ENCODE results near the gene FAHD2A. TPM values are rescaled to one million over a fixed set of nuclear protein-coding genes. Genes with fewer than 3 reads are reported as not detected.
A peak's percentile ranks its signal among the peaks of the same experiment; 100 is the strongest.

FAHD2A gene
- total and polyA plus RNA-seq, 2 of the 8 experiments (the other 6 are each of a cell fraction or from before 2014, with no cell fraction given), result 24.2 to 26.7 TPM

DNA sequence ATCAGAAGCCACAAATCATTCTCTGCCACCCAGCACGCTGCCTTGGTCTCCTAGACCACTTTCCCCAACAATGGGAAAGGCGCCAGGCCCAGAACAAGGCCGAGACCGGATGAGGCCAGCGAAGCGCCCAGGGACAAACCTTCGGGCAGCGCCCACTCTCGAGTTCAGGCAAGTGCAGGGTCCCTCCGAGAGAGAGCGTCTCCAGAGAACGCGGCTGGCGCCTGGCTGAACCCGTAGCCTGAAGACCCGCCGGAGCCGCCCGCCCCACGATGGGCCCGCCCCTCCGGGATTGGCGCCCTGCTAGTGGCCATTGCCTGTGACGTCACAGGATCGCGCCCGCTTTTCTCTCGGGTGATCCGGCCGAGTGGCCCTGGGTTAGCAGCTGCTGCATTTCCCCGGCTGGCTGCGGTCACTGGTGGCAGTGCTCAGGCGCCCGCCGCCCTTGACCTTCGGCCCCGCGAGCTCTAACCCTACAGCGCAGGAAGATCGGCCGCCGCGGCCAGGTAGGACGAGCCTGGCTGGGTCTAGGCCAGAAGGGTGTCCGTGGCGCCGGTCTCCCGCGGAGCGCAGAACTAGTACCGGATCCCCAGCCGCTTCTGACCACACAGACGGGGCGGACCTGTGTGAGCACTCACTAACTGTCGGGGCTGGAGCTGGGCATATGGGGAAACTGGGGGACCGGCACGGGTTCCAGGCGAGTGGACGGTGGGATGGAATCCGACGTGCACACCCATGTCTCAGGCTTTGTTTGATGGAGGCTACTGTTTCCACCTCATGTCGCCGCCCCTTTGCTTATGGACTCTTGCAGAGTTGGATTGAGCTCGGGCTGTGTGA lies at the start of gene FAHD2A (continued):
- peak; percentile 64 for TF ChIP-seq ASH2L (IDR thresholded peaks at IDR 0.05; ENCODE audit: low read length)
- no peak for TF ChIP-seq SP4 (IDR thresholded peaks at IDR 0.05; ENCODE audit: low read length)
- peak; percentile 80 for TF ChIP-seq KDM5A (IDR thresholded peaks at IDR 0.05; ENCODE audit: low read length)
- no peak for TF ChIP-seq EP300 (IDR thresholded peaks at IDR 0.05; ENCODE audit: borderline replicate concordance in 1 of 2, low read depth in 2 of 2, low read length in 2 of 2)
- TF ChIP-seq HDAC2 (IDR thresholded peaks at IDR 0.05; ENCODE audit: borderline replicate concordance in 1 of 2, low read depth in 2 of 2, low read length in 2 of 2), result peak in 1 of 2 experiments; percentile 51; a peak in 1 of 4 replicates
- TF ChIP-seq CREB1 (IDR thresholded peaks at IDR 0.05), result peak; percentile 95
- 0 out of 2 replicates have a peak, but pooled peaks have one; percentile 27 for TF ChIP-seq RBBP5 (IDR thresholded peaks at IDR 0.05; ENCODE audit: borderline replicate concordance, low read depth, low read length)
- TF ChIP-seq, protein P1, sequence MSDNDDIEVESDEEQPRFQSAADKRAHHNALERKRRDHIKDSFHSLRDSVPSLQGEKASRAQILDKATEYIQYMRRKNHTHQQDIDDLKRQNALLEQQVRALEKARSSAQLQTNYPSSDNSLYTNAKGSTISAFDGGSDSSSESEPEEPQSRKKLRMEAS (IDR thresholded peaks at IDR 0.05), result no peak
- TF ChIP-seq PHF8 (conservative IDR thresholded peaks at IDR 0.05; ENCODE audit: low read depth, low read length), result peak; percentile 92
- TF ChIP-seq POLR2A (IDR thresholded peaks at IDR 0.05; ENCODE audit: control extremely low read depth in 1 of 2, low read depth in 2 of 2, low read length in 2 of 2), result peak; percentile 12 to 83
- no peak for TF ChIP-seq TEAD4 (IDR thresholded peaks at IDR 0.05; ENCODE audit: low read depth, low read length)
- TF ChIP-seq, protein P2, sequence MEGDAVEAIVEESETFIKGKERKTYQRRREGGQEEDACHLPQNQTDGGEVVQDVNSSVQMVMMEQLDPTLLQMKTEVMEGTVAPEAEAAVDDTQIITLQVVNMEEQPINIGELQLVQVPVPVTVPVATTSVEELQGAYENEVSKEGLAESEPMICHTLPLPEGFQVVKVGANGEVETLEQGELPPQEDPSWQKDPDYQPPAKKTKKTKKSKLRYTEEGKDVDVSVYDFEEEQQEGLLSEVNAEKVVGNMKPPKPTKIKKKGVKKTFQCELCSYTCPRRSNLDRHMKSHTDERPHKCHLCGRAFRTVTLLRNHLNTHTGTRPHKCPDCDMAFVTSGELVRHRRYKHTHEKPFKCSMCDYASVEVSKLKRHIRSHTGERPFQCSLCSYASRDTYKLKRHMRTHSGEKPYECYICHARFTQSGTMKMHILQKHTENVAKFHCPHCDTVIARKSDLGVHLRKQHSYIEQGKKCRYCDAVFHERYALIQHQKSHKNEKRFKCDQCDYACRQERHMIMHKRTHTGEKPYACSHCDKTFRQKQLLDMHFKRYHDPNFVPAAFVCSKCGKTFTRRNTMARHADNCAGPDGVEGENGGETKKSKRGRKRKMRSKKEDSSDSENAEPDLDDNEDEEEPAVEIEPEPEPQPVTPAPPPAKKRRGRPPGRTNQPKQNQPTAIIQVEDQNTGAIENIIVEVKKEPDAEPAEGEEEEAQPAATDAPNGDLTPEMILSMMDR (IDR thresholded peaks at IDR 0.05; ENCODE audit: control extremely low read depth in 1 of 3, insufficient read depth in 1 of 3, low read depth in 1 of 3, low read length in 3 of 3), result no peak
- TF ChIP-seq SUZ12 (IDR thresholded peaks at IDR 0.05; ENCODE audit: low read length), result no peak
- no peak for TF ChIP-seq GABPA (IDR thresholded peaks at IDR 0.05; ENCODE audit: borderline replicate concordance, insufficient read depth, low read length)
- TF ChIP-seq CTBP2 (IDR thresholded peaks at IDR 0.05; ENCODE audit: borderline replicate concordance, insufficient read depth, insufficient read length, low read length), result no peak
- TF ChIP-seq NRF1 (IDR thresholded peaks at IDR 0.05; ENCODE audit: low read depth, low read length), result no peak
- no peak for TF ChIP-seq EZH2 (IDR thresholded peaks at IDR 0.05; ENCODE audit: low read depth, low read length, severe bottlenecking)
- no peak for TF ChIP-seq CHD2 (IDR thresholded peaks at IDR 0.05; ENCODE audit: low read length)
- TF ChIP-seq, protein P3, sequence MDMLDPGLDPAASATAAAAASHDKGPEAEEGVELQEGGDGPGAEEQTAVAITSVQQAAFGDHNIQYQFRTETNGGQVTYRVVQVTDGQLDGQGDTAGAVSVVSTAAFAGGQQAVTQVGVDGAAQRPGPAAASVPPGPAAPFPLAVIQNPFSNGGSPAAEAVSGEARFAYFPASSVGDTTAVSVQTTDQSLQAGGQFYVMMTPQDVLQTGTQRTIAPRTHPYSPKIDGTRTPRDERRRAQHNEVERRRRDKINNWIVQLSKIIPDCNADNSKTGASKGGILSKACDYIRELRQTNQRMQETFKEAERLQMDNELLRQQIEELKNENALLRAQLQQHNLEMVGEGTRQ (IDR thresholded peaks at IDR 0.05; ENCODE audit: low read length), result no peak
- TF ChIP-seq TCF12 (IDR thresholded peaks at IDR 0.05; ENCODE audit: low read depth, low read length), result no peak
